C4-2B (cell line): ENCODE results near the gene NFYB.

ENCODE experiments used
- CTCF ChIP-seq: fragments of 450-650 bp; conservative IDR thresholded peaks from 2 replicates; pipeline ENCODE4 v1.5.1; 2017; ENCODE audit warnings: mild to moderate bottlenecking
- ZFX ChIP-seq: fragments of 450-650 bp; IDR thresholded peaks from 2 replicates; pipeline ENCODE4 v1.6.1; 2017

DNA sequence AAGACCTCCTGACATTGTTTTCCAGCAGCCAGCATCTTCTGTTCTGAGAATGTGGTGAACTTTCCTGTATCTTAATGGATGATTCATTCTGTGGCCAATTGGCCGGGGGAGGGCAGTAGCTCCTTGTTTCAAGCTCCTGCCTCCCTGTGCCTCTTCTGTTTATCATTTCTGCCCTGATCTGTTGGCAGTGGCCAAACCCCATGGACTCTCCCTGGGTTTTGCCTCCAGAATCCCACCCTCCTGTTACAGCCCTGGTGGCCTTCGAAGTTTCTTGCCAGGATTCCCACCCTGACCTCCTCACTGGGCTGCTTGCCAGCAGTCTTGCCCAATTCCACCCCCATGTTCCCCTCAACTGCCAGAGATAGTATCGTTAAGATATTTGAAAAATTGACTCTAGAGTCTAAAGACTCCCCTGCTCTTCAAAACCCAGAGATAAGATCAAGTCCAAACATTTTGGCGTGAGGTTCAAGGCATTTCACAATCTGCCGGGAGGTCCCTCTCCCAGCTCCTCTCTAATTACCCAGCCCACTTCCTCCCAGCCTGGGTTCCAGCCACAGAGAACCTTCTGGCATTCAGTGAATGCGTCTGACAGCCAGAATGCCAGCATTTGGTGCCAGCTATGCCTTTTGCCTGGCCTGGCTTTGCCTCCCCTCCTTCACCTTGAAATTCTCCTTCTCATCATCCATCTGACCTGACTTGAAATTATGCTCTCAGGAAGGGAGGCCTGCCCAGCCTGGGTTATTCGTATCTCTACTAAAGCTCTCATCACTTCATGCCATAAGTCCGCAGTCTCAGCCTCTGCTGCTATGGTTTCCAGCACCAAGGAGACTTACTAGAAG, 39.9 kb upstream of the NFYB start:
- peak; percentile 19 for TF ChIP-seq CTCF
- no peak for TF ChIP-seq ZFX
